ENCODE measurements around the gene HIF1A.

DNA sequence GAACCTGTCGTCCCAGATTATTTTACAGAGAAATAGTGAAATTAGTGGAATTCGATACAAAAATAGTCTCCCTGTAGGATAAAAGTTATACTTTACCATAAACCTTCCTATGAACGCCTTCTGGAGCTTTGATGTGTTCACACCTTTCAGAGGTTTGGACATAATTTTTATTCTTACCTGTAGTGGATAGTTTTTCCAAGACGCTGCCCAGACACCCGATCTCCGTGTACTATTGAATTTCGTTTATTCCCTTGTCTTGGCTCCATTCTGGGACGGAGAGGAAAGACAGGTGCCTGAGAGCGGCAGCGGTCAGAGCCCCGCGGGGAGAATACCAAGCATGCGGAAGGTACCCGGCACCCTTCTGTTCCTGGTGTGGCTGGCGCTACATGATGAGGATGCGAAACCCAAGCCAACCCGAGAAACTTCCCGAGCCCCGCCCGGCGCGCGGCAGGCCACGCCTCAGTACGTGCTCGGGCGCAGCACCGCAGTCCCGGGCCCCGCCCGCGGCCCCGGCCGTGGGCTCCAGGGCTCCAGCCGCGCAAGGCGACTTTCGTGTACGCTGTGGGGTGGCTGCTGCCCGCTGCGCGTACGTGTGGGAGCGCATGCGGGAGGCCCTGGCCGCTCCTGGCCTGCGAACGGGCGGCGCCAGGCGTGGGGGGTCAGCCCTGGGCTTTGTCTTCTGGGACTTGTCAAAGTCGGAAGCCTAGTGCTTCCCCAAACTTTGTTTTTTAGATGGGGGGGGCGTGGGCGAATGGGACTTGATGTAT lies 55.6 kb downstream of the HIF1A start:
- TF ChIP-seq, protein P1, sequence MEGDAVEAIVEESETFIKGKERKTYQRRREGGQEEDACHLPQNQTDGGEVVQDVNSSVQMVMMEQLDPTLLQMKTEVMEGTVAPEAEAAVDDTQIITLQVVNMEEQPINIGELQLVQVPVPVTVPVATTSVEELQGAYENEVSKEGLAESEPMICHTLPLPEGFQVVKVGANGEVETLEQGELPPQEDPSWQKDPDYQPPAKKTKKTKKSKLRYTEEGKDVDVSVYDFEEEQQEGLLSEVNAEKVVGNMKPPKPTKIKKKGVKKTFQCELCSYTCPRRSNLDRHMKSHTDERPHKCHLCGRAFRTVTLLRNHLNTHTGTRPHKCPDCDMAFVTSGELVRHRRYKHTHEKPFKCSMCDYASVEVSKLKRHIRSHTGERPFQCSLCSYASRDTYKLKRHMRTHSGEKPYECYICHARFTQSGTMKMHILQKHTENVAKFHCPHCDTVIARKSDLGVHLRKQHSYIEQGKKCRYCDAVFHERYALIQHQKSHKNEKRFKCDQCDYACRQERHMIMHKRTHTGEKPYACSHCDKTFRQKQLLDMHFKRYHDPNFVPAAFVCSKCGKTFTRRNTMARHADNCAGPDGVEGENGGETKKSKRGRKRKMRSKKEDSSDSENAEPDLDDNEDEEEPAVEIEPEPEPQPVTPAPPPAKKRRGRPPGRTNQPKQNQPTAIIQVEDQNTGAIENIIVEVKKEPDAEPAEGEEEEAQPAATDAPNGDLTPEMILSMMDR (IDR thresholded peaks at IDR 0.05; ENCODE audit: low read depth, low read length): no peak
- TF ChIP-seq EZH2phosphoT487 (IDR thresholded peaks at IDR 0.05; ENCODE audit: low read depth): no peak

All from OCI-LY3 (cell line).